OCI-LY3 (cell line): ENCODE results near the gene COL1A1.

ENCODE experiments used
- H2AFZ ChIP-seq: fragments of 200-600, 300-600 bp; shearing (Covaris generic); 2 replicates; pipeline ENCODE4 v1.6.0; 2014; ENCODE audit warnings: antibody characterized with exemption, low read depth, low read length
- H3K27ac ChIP-seq: fragments of 200-600, 300-600 bp; sonication (generic); 2 replicates; pipeline ENCODE4 v1.5.1; 2014; ENCODE audit warnings: mild to moderate bottlenecking, low read length, moderate library complexity, mixed read lengths
- H3K27me3 ChIP-seq: fragments of 200-600, 300-600 bp; sonication (generic); 2 replicates; pipeline ENCODE4 v1.6.1; 2014; ENCODE audit warnings: low read depth, low read length, mixed read lengths
- H3K36me3 ChIP-seq: fragments of 200-600, 300-600 bp; sonication (generic); replicated peaks from 2 replicates; pipeline ENCODE3; 2014; ENCODE audit warnings: low read depth, low read length, mixed read lengths
- H3K4me1 ChIP-seq: fragments of 300-600, 200-600 bp; sonication (generic); 2 replicates; pipeline ENCODE4 v1.6.1; 2014; ENCODE audit warnings: low read length, mixed read lengths
- H3K4me2 ChIP-seq: fragments of 200-600, 300-600 bp; sonication (generic); 2 replicates; pipeline ENCODE4 v1.6.1; 2014; ENCODE audit warnings: low read length, mixed read lengths
- H3K4me3 ChIP-seq: fragments of 300-600, 200-600 bp; sonication (generic); 2 replicates; pipeline ENCODE4 v1.5.1; 2014; ENCODE audit warnings: antibody characterized with exemption, mild to moderate bottlenecking, low read length, moderate library complexity
- H3K79me2 ChIP-seq: fragments of 300-600, 200-600 bp; shearing (Covaris generic); 2 replicates; pipeline ENCODE4 v1.6.1; 2014; ENCODE audit warnings: mild to moderate bottlenecking, low read length, mixed read lengths
- H3K9ac ChIP-seq: fragments of 300-600, 200-600 bp; shearing (Covaris generic); 2 replicates; pipeline ENCODE4 v1.6.0; 2014; ENCODE audit warnings: mild to moderate bottlenecking, low read length, moderate library complexity
- H3K9me3 ChIP-seq: fragments of 200-600, 300-600 bp; shearing (Covaris generic); 2 replicates; pipeline ENCODE4 v1.6.1; 2014; ENCODE audit warnings: low read length, mixed read lengths; ENCODE audit not compliant: insufficient read depth
- H4K20me1 ChIP-seq: fragments of 200-600, 300-600 bp; sonication (generic); 2 replicates; pipeline ENCODE4 v1.6.1; 2016; ENCODE audit warnings: low read length, mixed read lengths; ENCODE audit not compliant: insufficient read depth
- CTCF ChIP-seq: fragments of 200-600, 300-600 bp; sonication (generic); IDR thresholded peaks from 2 replicates; pipeline ENCODE4 v1.5.1; 2014; ENCODE audit warnings: antibody characterized with exemption, low read length, low read depth
- EZH2phosphoT487 ChIP-seq: fragments of 200-600 bp; shearing (Covaris generic); IDR thresholded peaks from 2 replicates; pipeline ENCODE4 v1.6.1; 2018; ENCODE audit warnings: antibody characterized with exemption, mixed run types, low read depth

Gene COL1A1

GRCh38 chr17:50181144-50181543, 20.3 kb downstream of the COL1A1 start:
- no peaks in the 10 kb centered on the region for H4K20me1 ChIP-seq
- no peaks in the 10 kb centered on the region for H3K27me3 ChIP-seq

GRCh38 chr17:50180620-50181019, 20.8 kb downstream of the COL1A1 start:
- Histone ChIP-seq H4K20me1 (no peaks in the 10 kb centered on the region), H3K79me2 (no peaks in the 10 kb centered on the region), H3K4me1 (peaks cover 40% of the 10 kb centered on the region), H3K4me2 (no peak overlapping the region), H3K4me3 (no peak overlapping the region), H3K9ac (no peak overlapping the region), H3K9me3 (no peaks in the 10 kb centered on the region), H2AFZ (no peak overlapping the region), H3K36me3 (peaks cover 10% of the 10 kb centered on the region), H3K27me3 (no peaks in the 10 kb centered on the region), H3K27ac (no peak overlapping the region)
- TF ChIP-seq EZH2phosphoT487 (no peak), CTCF (no peak)

More at GRCh38 chr17:50181144-50181543, 20.3 kb downstream of the COL1A1 start:
- Histone ChIP-seq H3K4me3 (no peak overlapping the region), H3K4me1 (peaks cover 45% of the 10 kb centered on the region), H3K36me3 (peaks cover 14% of the 10 kb centered on the region), H3K9me3 (no peaks in the 10 kb centered on the region), H3K9ac (no peak overlapping the region), H3K79me2 (no peaks in the 10 kb centered on the region), H2AFZ (no peak overlapping the region), H3K4me2 (no peak overlapping the region), H3K27ac (no peak overlapping the region)
- TF ChIP-seq CTCF = no peak
- TF ChIP-seq EZH2phosphoT487 = no peak

- H4K20me1 ChIP-seq = no peaks in the 10 kb centered on the region
- no peak overlapping the region for H3K4me2 ChIP-seq
- peaks cover 35% of the 10 kb centered on the region for H3K4me1 ChIP-seq
- H2AFZ ChIP-seq = no peak overlapping the region
- TF ChIP-seq CTCF = no peak
- TF ChIP-seq EZH2phosphoT487 = no peak
- H3K36me3 ChIP-seq = peaks cover 5% of the 10 kb centered on the region
- no peaks in the 10 kb centered on the region for H3K79me2 ChIP-seq
- H3K4me3 ChIP-seq = no peak overlapping the region
- H3K27me3 ChIP-seq = no peaks in the 10 kb centered on the region
- H3K27ac ChIP-seq = no peak overlapping the region
- H3K9ac ChIP-seq = no peak overlapping the region
- H3K9me3 ChIP-seq = no peaks in the 10 kb centered on the region
These were observed 21.3 kb downstream of the COL1A1 start for GRCh38 chr17:50180111-50180510.

GRCh38 chr17:50177983-50178834, 23.2 kb downstream of the COL1A1 start:
- Histone ChIP-seq H3K4me1 (peaks cover 16% of the 10 kb centered on the region), H2AFZ (peak overlapping the region; percentile 88), H3K9me3 (no peaks in the 10 kb centered on the region), H3K36me3 (no peaks in the 10 kb centered on the region), H3K9ac (peak overlapping the region; percentile 64), H3K27ac (no peak overlapping the region), H3K4me3 (peak overlapping the region; percentile 75), H4K20me1 (no peaks in the 10 kb centered on the region), H3K27me3 (no peaks in the 10 kb centered on the region), H3K79me2 (no peaks in the 10 kb centered on the region), H3K4me2 (peak overlapping the region; percentile 88)
- TF ChIP-seq EZH2phosphoT487 (no peak), CTCF (peak; percentile 83)
